Measurements from ENCODE around the gene ITGA11.

Gene ITGA11

DNA sequence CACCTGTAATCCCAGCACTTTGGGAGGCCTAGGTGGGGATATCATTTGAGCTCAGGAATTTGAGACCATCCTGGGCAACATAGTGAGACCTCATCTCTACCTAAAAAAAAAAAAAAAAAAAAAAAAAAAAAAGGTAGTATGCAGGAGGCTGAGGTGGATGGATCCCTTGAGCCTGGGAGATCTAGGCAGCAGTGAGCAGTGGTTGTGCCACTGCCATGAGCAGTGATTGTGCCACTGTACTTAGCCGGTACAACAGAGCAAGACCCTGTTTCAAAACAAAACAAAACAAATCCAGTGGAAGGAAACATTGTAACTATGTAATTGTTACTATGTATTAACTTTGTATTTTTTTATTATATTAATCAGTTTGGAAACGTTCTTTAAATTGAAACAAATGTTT, 148.6 kb downstream of the ITGA11 start:
- TF ChIP-seq, protein P1, sequence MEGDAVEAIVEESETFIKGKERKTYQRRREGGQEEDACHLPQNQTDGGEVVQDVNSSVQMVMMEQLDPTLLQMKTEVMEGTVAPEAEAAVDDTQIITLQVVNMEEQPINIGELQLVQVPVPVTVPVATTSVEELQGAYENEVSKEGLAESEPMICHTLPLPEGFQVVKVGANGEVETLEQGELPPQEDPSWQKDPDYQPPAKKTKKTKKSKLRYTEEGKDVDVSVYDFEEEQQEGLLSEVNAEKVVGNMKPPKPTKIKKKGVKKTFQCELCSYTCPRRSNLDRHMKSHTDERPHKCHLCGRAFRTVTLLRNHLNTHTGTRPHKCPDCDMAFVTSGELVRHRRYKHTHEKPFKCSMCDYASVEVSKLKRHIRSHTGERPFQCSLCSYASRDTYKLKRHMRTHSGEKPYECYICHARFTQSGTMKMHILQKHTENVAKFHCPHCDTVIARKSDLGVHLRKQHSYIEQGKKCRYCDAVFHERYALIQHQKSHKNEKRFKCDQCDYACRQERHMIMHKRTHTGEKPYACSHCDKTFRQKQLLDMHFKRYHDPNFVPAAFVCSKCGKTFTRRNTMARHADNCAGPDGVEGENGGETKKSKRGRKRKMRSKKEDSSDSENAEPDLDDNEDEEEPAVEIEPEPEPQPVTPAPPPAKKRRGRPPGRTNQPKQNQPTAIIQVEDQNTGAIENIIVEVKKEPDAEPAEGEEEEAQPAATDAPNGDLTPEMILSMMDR (IDR thresholded peaks at IDR 0.05), result no peak

DNA sequence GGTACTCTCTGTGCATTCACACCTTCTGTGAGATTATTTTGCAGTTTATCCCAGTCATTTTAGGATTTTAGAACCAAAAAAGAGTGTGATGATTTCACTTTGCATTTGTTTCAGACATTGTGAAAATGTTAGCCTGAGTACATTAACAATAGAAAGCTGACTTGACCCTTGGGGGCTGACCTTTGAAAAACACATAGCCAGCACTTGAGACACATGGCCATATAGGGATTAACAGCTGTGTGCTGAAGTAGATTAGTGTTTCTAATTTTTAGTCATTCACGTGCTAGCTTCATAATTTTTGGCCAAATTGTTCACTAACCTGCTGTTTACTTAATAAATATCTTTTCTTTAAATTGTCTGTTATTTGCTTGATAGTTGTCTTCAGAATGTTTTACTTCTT, 151.0 kb downstream of the ITGA11 start:
- TF ChIP-seq, protein P1 (IDR thresholded peaks at IDR 0.05), result no peak

DNA sequence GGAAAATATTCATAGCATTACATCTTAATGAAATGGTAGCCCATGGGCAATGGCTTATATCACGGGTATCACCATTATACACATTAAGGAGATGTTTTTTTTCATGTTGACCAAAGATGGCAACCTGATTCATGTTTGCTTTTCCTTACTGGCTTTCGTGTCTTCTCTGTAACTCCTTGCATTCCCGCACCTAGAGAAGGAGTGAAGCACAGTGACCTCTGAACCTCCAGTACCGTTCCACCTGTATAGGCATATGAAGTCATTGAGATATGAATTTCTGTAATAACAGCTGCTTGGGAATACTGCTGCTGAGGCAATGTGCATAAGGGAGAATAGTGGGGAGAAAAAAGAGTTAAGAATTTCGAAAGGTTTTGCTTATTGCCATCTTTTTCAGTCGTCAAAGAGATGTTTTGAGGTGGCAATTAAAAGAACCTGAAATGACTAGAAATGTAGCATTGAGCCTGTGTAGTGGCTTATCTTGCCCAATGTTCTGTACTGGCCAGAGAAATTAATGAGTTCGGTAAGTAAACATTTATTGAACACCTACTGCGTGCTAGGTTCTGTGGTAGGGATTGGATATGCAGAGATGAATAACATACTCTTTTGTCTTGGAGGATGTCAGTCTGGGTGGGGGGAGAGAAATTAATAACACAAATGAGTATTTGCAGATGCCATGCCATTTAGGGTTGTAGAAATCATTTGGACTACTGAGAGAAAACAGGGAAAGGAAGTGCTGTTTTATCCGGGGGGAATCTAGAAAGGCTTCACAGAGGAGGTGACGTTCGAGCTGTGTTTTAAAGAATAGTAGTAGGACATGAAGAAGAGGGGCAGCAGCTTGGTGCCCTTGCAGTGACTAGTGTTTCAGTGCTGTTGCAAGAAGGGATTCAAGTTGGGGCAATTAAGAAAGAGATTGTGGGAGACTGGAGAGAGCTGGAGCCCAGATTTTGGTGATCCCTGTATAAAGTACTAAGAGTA, 151.9 kb downstream of the ITGA11 start:
- TF ChIP-seq, protein P1 (IDR thresholded peaks at IDR 0.05), result no peak

DNA sequence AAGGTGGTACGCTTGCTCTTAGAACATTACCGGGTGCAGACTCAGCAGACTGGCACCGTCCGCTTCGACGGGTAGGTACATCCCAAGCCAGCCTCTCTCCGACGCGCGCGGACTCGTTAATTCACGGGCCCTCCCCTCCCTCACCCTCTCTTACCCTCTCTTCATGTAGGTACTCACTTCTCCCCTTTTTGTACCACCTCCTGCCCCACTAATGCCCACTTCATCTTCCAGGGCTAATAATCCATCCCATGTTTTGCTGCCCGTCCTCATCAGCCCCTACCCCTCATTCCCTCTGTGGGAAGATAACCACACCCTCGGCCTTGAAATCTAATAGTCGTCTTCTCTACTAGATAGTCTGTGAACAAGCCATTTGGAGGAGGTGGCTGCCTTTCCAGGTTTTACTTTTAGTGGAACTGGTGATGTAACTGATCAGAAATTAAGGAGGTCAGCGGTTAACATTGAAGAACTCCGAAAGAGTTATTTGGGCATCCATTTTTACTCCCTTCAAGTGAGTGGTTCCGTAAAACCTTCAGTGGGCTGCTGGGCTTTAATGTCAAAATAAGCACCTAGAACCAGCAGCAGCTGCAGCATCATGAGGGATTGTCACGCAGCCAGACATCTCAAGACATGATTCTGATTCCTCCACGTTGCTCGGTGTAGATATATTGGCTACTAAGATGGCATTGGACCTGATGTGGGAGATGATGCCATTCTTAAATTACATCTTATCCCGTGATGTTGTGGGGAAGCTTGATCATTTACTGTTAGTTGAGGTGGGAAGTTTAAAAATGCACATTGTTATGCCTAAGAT, 153.2 kb downstream of the ITGA11 start:
- TF ChIP-seq, protein P1 (IDR thresholded peaks at IDR 0.05), result no peak

DNA sequence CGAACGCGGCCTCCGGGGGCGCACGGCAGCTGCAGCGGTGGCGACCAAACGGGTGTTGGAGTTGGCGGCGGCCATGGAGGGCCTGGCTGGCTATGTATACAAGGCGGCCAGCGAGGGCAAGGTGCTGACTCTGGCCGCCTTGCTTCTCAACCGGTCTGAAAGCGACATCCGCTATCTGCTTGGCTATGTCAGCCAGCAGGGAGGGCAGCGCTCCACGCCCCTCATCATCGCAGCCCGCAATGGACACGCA, 153.7 kb downstream of the ITGA11 start:
- TF ChIP-seq, protein P1 (IDR thresholded peaks at IDR 0.05), result 0 out of 2 replicates have a peak, but pooled peaks have one; percentile 35

DNA sequence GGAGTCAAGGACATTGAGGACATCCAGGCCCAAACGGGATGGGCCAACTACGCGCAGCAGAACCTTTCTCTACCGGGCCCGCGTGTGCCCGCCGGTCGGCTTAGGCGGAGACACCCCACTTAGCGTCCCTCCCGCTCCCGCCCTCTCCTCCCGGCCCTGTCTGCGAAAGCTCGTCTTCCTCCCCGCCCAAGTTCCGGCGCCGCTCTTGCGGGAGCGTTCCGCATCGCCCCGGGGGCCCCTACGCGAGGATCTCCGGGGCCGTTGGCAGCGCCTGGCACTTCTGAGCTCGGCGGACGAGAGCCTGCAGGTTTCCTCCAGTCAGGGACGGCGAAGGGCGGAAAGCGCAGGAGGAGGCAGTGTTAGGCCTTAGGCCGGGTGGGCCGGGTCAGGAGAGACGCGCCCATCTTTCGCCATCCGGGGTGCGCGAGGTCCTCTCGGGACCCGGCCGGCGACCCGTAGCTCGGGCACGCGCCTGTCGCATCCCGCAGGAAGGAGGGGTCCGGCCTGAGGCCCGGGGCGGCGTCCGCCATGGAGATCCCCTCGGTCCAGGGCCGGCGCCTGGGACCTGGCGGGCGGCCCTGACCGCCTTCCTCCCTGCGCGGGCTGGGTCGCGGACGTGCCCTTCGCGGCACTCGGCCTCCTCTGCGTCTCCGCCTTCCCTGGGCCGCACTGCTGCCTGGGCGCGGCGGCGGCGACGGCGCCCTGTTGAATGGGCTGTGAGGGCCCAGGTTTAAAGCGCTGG, 154.2 kb downstream of the ITGA11 start, which contains the start of gene FEM1B:
Gene FEM1B, plus strand, starts transcription at position 143 of the 742 bp plus-strand sequence. CDS start 673 bp downstream, outside the sequence.
- TF ChIP-seq, protein P1 (IDR thresholded peaks at IDR 0.05), result no peak; the same call in 1 of the 2 replicates

DNA sequence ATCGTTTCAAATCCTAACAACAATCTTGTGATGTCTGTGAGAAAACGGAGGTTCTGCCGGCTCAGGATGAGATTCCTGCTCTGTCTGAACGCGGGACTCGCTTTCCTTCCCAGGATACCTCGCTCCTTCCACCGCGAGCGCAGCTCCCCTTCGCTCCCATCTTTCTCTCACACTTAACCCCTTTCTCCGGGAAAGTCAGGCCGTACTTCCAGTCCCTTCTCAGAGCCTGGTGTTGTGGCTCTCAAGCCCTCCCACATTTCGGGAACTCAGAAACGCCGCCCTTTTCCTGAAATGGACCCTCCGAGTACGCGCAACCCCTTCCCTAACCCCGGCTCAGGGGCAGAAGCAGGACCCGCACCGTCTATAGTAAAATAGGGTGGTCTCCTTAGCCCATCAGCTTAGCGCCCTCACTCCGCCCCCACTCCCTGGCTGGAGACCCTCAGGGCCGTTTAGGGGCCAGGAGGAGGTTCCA, 154.8 kb downstream of the ITGA11 start:
- TF ChIP-seq, protein P1 (IDR thresholded peaks at IDR 0.05), result no peak
